IPS DF 19.7 (cell line): ENCODE data around the gene TAF11L13.
A peak's percentile ranks its signal among the peaks of the same experiment; 100 is the strongest.
"Not testable (repeated sequence)": the region's sequence is repeated elsewhere in the genome, so short reads cannot be mapped to it uniquely, and the experiment has no call there.

Source experiments
- DNase-seq: peaks from one replicate; pipeline ENCODE4 v3.0.0-alpha.2; 2013; ENCODE audit warnings: low read depth, low spot score

TAF11L13 gene

GRCh38 chr5:17631788-17632187 lies at the start of gene TAF11L13:
TSS of gene TAF11L13 (plus strand) at chr5:17632088.
- DNase-seq: not testable (repeated sequence)

DNA sequence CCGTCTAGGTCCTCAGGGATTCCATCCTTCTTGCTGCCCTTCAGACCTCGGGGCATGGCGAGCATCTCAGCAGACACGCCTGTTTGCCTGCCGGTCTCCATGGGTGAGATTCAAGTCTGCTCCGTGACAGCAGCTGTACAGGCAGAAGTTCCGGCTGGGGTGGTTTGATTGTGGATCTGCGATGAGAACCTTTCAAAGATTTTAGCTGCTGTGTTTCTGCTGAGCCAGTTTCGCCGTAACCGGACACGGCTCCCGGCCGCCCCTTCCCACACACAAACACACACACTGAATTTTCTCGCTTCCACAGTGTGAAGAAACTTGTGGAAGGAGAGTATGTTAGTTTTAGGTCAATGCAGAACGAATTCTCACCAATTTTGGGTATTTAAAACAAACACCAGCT lies 46.2 kb upstream of the TAF11L13 start, which contains the start of gene TAF11L7:
TAF11L7 (minus strand) TSS at position 101 of the 400 bp plus-strand sequence.
- not testable (repeated sequence) for DNase-seq

DNA sequence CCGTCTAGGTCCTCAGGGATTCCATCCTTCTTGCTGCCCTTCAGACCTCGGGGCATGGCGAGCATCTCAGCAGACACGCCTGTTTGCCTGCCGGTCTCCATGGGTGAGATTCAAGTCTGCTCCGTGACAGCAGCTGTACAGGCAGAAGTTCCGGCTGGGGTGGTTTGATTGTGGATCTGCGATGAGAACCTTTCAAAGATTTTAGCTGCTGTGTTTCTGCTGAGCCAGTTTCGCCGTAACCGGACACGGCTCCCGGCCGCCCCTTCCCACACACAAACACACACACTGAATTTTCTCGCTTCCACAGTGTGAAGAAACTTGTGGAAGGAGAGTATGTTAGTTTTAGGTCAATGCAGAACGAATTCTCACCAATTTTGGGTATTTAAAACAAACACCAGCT lies 41.0 kb upstream of the TAF11L13 start, which contains the start of gene TAF11L8:
TAF11L8 (minus strand) TSS at position 101 of the 400 bp plus-strand sequence.
- DNase-seq: not testable (repeated sequence)

- not testable (repeated sequence) for DNase-seq
Observed at GRCh38 chr5:17594255-17594654, 37.6 kb upstream of the TAF11L13 start, which contains the start of gene TAF11L9. TSS of gene TAF11L9 (minus strand) at chr5:17594394.

GRCh38 chr5:17597728-17598127 lies 34.2 kb upstream of the TAF11L13 start, which contains the start of gene TAF11L10:
TSS of gene TAF11L10 (minus strand) at chr5:17597828.
- DNase-seq: not testable (repeated sequence)

DNA sequence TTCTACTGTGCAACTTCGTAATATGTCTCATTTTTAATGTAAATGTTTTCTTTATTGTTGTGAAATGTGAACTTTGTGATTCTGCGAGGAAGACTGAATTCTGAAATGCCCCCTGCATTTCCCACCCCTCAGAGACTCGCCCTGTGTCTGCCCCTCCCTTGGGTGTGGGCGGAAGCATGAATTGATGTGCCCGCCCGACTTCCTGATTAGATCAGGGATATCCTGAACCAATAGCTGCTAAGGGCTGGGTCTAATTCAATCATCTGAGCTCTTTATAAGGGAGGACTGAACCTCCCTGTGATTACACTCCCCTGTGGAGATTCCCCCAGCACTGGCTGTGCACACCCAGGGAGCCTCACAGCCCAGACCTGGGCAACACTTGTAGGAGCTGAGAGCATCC lies 28.0 kb upstream of the TAF11L13 start, which contains the start of gene TAF11L11:
TAF11L11 (plus strand) TSS at position 304 of the 400 bp plus-strand sequence.
- not testable (repeated sequence) for DNase-seq

DNA sequence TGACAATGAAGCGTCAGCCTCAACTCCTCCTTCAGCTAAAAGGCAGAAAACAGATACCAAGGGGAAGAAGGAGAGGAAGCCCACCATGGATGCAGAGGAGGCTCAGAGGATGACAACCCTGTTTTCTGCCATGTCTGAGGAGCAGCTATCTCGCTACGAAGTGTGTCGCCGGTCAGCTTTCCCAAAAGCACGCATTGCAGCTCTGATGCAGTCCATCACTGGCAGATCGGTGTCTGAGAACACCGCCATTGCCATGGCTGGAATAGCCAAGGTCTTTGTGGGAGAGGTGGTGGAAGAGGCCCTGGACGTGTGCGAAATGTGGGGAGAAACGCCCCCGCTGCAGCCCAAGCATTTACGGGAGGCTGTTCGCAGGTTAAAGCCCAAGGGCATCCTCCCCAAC lies 26.9 kb upstream of the TAF11L13 start:
- no peak for DNase-seq

GRCh38 chr5:17607461-17607860 lies 24.4 kb upstream of the TAF11L13 start:
- not testable (repeated sequence) for DNase-seq

DNA sequence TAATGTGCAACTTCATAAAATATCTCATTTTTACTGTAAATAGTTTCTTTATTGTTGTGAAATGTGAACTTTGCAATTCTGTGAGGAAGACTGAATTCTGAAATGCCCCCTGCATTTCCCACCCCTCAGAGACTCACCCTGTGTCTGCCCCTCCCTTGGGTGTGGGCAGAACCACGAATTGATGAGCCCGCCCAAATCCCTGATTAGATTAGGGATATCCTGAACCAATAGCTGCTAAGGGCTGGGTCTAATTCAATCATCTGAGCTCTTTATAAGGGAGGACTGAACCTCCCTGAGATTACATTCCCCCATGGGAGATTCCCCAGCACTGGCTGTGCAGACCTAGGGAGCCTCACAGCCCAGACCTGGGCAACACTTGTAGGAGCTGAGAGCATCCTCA lies 21.8 kb upstream of the TAF11L13 start, which contains the start of gene TAF11L12:
TAF11L12 (plus strand) TSS at position 301 of the 400 bp plus-strand sequence.
- not testable (repeated sequence) for DNase-seq

- no peak for DNase-seq
Observed at GRCh38 chr5:17614872-17615605, 16.8 kb upstream of the TAF11L13 start.

DNA sequence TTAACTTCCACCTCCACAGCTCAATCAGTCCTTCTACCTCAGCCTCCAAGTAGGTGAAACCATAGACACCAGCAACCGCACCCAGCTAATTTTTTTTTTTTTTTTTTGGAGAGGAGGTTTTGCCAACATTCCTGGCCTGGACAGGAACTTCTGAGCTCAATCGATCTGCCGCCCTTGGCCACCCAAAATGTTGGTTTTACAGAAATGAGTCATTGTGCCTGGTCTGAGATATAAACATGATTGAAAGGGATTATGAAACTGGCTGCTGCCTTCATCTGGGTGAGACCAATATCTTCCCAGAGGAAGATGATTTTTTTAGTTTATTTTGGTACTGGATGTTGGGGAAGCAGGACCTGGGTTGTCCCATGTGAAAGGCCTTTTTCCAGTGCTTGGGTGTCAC lies 12.5 kb upstream of the TAF11L13 start:
- DNase-seq: no peak

GRCh38 chr5:17620627-17621026 lies 11.3 kb upstream of the TAF11L13 start:
- peak; percentile 12 for DNase-seq

- no peak for DNase-seq
Observed at GRCh38 chr5:17625686-17626085, 6.2 kb upstream of the TAF11L13 start.

DNA sequence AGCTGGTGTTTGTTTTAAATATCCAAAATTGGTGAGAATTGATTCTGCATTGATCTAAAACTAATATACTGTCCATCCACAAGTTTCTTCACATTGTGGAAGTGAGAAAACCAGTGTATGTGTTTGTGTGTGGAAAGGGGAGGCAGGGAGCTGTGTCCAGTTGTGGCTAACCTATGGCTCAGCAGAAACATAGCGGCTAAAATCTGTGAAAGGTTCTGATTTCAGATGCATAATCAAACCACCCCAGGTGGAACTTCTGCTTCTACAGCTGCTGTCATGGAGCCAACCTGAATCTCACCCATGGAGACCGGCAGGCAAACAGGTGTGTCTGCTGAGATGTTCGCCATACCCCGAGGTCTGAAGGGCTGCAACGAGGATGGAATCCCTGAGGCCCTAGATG lies 2.3 kb downstream of the TAF11L13 start, which contains the start of gene TAF11L14:
TAF11L14 (plus strand) TSS at position 301 of the 400 bp plus-strand sequence.
- no peak for DNase-seq

DNA sequence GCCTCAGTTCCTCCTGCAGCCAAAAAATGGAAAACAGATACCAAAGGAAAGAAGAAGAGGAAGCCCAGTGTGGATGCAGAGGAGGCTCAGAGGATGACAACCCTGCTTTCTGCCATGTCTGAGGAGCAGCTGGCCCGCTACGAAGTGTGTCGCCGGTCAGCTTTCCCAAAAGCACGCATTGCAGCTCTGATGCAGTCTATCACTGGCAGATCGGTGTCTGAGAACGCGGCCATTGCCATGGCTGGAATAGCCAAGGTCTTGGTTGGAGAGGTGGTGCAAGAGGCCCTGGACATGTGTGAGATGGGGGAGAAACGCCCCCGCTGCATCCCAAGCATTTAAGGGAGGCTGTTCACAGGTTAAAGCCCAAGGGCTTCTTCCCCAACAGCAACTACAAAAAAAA lies 17.3 kb downstream of the TAF11L13 start:
- DNase-seq: not testable (repeated sequence)

DNA sequence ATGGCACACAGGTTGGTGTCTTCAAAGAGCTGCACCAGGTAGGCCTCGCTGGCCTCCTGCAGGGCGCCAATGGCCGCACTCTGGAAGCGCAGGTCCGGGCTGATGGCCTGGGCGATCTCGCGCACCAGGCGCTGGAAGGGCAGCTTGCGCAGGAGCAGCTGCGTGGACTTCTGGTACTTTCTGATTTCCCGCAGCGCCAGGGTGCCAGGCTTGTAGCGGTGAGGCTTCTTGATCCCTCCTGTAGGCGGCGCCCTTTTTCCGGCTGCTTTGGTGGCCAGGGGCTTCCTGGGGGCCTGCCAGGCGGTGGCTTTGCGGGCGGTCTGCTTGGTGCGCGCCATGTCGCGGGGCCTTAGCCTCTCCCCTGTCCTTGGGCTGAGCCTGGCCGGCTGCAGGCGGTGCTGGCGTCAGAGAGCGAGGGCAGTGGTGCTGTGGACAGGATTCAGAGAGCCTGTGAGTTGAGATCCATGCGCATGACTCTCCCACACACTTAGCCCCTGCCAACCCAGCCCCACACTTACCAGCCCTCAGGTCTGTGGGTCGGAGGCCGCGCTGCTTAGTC lies 23.4 kb downstream of the TAF11L13 start:
- DNase-seq: not testable (repeated sequence)

GRCh38 chr5:17655921-17656320 lies 24.0 kb downstream of the TAF11L13 start:
- no peak for DNase-seq

GRCh38 chr5:17663182-17663581 lies 31.3 kb downstream of the TAF11L13 start:
- DNase-seq: no peak

GRCh38 chr5:17665836-17666235 lies 33.9 kb downstream of the TAF11L13 start:
- DNase-seq: no peak

DNA sequence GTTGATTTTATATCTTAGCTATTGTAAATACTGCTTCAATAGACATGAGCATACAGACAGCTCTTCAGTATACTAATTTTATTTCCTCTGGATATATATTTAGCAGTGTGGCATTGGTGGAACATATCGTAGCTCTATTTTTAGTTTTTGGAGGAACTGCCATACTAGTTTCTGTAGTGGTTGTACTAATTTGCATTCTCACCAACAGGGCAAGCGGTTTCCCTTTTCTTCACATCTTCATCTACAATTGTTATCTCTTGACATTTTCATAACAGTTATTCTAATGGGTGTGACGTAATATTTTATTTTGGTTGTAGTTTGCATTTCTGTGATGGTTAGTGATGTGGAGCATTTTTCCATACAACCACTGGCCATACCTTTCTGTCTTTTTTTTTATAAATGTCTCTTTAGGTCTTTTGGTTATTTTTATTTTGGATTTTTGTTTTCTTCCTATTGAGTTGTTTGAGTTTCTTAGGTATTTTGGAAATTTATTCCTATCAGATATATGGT lies 34.9 kb downstream of the TAF11L13 start:
- DNase-seq: no peak

- no peak for DNase-seq
Observed at GRCh38 chr5:17670353-17670752, 38.5 kb downstream of the TAF11L13 start.

DNA sequence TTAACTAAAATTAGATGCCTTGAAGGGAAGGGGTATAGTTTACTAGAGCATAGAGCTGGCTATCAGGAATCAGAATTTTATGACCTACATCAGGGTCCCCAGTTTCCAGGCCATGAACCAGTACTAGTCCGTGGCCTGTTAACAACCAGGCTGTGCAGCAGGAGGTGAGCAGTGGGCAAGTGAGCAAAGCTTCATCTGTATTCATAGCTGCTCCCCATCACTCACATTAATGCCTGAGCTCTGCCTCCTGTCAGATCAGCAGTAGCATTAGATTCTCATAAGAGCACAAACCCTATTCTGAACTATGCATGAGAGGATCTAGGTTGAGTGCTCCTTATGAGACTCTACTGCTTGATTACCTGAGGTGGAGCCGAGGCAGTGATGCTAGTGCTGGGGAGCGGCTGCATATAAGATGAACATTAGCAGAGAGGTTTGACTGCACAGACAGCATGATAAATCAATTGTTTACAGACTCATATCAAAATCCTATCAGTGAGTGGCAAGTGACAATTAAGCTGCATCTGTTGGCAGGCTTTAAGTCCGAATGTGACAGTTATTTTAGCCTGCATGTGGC lies 47.0 kb downstream of the TAF11L13 start:
- no peak for DNase-seq
